Natural killer cell (primary cell): ENCODE measurements around the gene TADA2A. TPM values are rescaled to one million over a fixed set of nuclear protein-coding genes. Genes with fewer than 3 reads are reported as not detected.
A peak's percentile ranks its signal among the peaks of the same experiment; 100 is the strongest.

ENCODE experiments used
- ATAC-seq, 3 donors: fragments of 150-1000 bp in 2 of 3; fragments of 200-7000 bp in 1 of 3; cut with Tn5 transposase; 1 replicate in 1 of 3; 2 replicates in 2 of 3; pipeline ENCODE4 v1.10.0; 2021; ENCODE audit warnings: mild to moderate bottlenecking in 2 of 3, moderate library complexity in 2 of 3
- DNase-seq, 2 donors: peaks; one replicate each; pipeline versions ENCODE4 v3.0.0 to v3.0.0-alpha.2; 2013 to 2021; ENCODE audit warnings: mixed read lengths in 1 of 2
- H3K27ac ChIP-seq: one replicate; pipeline ENCODE4 v1.5.1; 2013; ENCODE audit warnings: mild to moderate bottlenecking, low read length
- H3K27me3 ChIP-seq: one replicate; pipeline ENCODE4 v1.6.1; 2013; ENCODE audit warnings: low read length; ENCODE audit not compliant: control insufficient read depth, insufficient read depth
- H3K36me3 ChIP-seq: one replicate; pipeline ENCODE4 v1.6.1; 2013; ENCODE audit warnings: low read length; ENCODE audit not compliant: control insufficient read depth, insufficient read depth
- H3K4me1 ChIP-seq: one replicate; pipeline ENCODE4 v1.6.1; 2013; ENCODE audit warnings: low read length; ENCODE audit not compliant: control insufficient read depth, insufficient read depth
- H3K4me3 ChIP-seq: one replicate; pipeline ENCODE4 v1.5.1; 2013; ENCODE audit warnings: low read length
- H3K9me3 ChIP-seq: one replicate; pipeline ENCODE4 v1.6.1; 2013; ENCODE audit warnings: low read length; ENCODE audit not compliant: control insufficient read depth, insufficient read depth
- H3K27ac Mint-ChIP-seq, 2 donors: one replicate each; pipeline ENCODE4 v1.8.0; 2022; ENCODE audit warnings: mild to moderate bottlenecking in 2 of 2, mixed read lengths in 2 of 2, moderate library complexity in 1 of 2
- H3K27me3 Mint-ChIP-seq, 2 donors: one replicate each; pipeline ENCODE4 v1.8.0; 2022; ENCODE audit warnings: low read depth in 2 of 2, mixed read lengths in 2 of 2
- H3K36me3 Mint-ChIP-seq: one replicate; pipeline ENCODE4 v1.8.0; 2022; ENCODE audit warnings: mixed read lengths
- H3K4me1 Mint-ChIP-seq, 2 donors: one replicate each; pipeline ENCODE4 v1.8.0; 2022; ENCODE audit warnings: mixed read lengths in 2 of 2
- H3K4me3 Mint-ChIP-seq: one replicate; pipeline ENCODE4 v1.8.0; 2022; ENCODE audit warnings: mild to moderate bottlenecking, moderate library complexity, mixed read lengths
- H3K9me3 Mint-ChIP-seq, 2 donors: one replicate each; pipeline ENCODE4 v1.8.0; 2022; ENCODE audit warnings: mixed read lengths in 2 of 2
- CTCF ChIP-seq: fragments of 200-600 bp; IDR thresholded peaks from one replicate; pipeline ENCODE4 v1.8.0; 2022; ENCODE audit warnings: antibody characterized with exemption
- WGBS: methylation state at CpG from one replicate; pipeline ENCODE4 v1.1.7; 2013; ENCODE audit warnings: missing lambda C conversion rate; ENCODE audit not compliant: insufficient coverage; 5-methylcytosine and 5-hydroxymethylcytosine counted together
- intact Hi-C: fragments of 100-400 bp; cut with micrococcal nuclease; formaldehyde crosslinking; loops from one replicate; pipeline ENCODE4 v1.14.2; 2022
- total RNA-seq, 4 donors: library from RNA; stranded (reverse); fragments of 120-200 nt in 1 of 4; gene quantifications; one replicate each; pipeline versions ENCODE4 v1.2.3 to v1.2.4, GENCODE V29; 2013 to 2022

The TADA2A gene
- total RNA-seq, 3 donors from 2014 or later (not counting 1 experiment from before 2014, with no cell fraction given), result 14.8 to 28.1 (median 26.7) TPM

GRCh38 chr17:37429453-37429852, 22.8 kb downstream of the TADA2A start:
- no peak for ATAC-seq
- Histone ChIP-seq H3K9me3 (no peaks in the 10 kb centered on the region), H3K4me1 (no peaks in the 10 kb centered on the region), H3K27me3 (no peaks in the 10 kb centered on the region), H3K4me3 (no peak overlapping the region), H3K27ac (no peak overlapping the region), H3K36me3 (peaks cover 44% of the 10 kb centered on the region)
- no peak for DNase-seq
- 100% methylated on average over 1 of the region's 1 CpG for WGBS
- intact Hi-C loops, result no loop called here
- Mint-ChIP-seq H3K9me3 (no peaks in the 10 kb centered on the region), H3K27me3 (no peaks in the 10 kb centered on the region), H3K4me1 (peaks cover 10 to 15% of the 10 kb centered on the region in 2 donors), H3K36me3 (no peaks in the 10 kb centered on the region), H3K27ac (peak overlapping the region; percentile 14 to 76), H3K4me3 (no peak overlapping the region)
- no peak for TF ChIP-seq CTCF

GRCh38 chr17:37430051-37430627, 23.5 kb downstream of the TADA2A start:
- H3K4me1 Mint-ChIP-seq, result peaks cover 10 to 15% of the 10 kb centered on the region in 2 donors
- H3K27me3 Mint-ChIP-seq, result no peaks in the 10 kb centered on the region
- TF ChIP-seq CTCF, result no peak
- ATAC-seq (peak in 1 of 3 donors; percentile 44), DNase-seq (no peak)
- H3K9me3 Mint-ChIP-seq, result no peaks in the 10 kb centered on the region
- H3K27me3 ChIP-seq, result no peaks in the 10 kb centered on the region
- no peaks in the 10 kb centered on the region for H3K9me3 ChIP-seq
- H3K36me3 Mint-ChIP-seq, result no peaks in the 10 kb centered on the region
- no peak overlapping the region for H3K4me3 ChIP-seq
- H3K4me3 Mint-ChIP-seq, result no peak overlapping the region
- no peak overlapping the region for H3K27ac ChIP-seq
- H3K36me3 ChIP-seq, result peaks cover 39% of the 10 kb centered on the region
- no peaks in the 10 kb centered on the region for H3K4me1 ChIP-seq
- peak overlapping the region; percentile 61 to 76 for H3K27ac Mint-ChIP-seq
- 64% methylated on average over 1 of the region's 1 CpG for WGBS
- intact Hi-C loops, result no loop called here

- DNase-seq (no peak), ATAC-seq (no peak)
- H3K4me1 ChIP-seq, result no peaks in the 10 kb centered on the region
- H3K27me3 ChIP-seq, result no peaks in the 10 kb centered on the region
- H3K27ac Mint-ChIP-seq, result no peak overlapping the region
- TF ChIP-seq CTCF, result no peak
- H3K4me1 Mint-ChIP-seq, result peaks cover 10 to 15% of the 10 kb centered on the region in 2 donors
- intact Hi-C loops, result no loop called here
- no peaks in the 10 kb centered on the region for H3K9me3 Mint-ChIP-seq
- no CpG with 5 or more reads among the region's 2 CpGs for WGBS
- no peaks in the 10 kb centered on the region for H3K27me3 Mint-ChIP-seq
- no peaks in the 10 kb centered on the region for H3K9me3 ChIP-seq
- H3K4me3 Mint-ChIP-seq, result no peak overlapping the region
- no peak overlapping the region for H3K4me3 ChIP-seq
- peaks cover 20% of the 10 kb centered on the region for H3K36me3 ChIP-seq
- H3K27ac ChIP-seq, result no peak overlapping the region
- H3K36me3 Mint-ChIP-seq, result no peaks in the 10 kb centered on the region
These were observed 26.0 kb downstream of the TADA2A start for GRCh38 chr17:37432671-37433070.

GRCh38 chr17:37438141-37438540, 31.5 kb downstream of the TADA2A start:
- no peak for DNase-seq
- Mint-ChIP-seq H3K9me3 (no peaks in the 10 kb centered on the region), H3K27ac (no peak overlapping the region), H3K36me3 (no peaks in the 10 kb centered on the region), H3K4me3 (no peak overlapping the region), H3K4me1 (no peaks in the 10 kb centered on the region), H3K27me3 (no peaks in the 10 kb centered on the region)
- ATAC-seq, result no peak
- no peak for TF ChIP-seq CTCF
- Histone ChIP-seq H3K27ac (no peak overlapping the region), H3K9me3 (no peaks in the 10 kb centered on the region), H3K27me3 (no peaks in the 10 kb centered on the region), H3K4me3 (no peak overlapping the region), H3K36me3 (peaks cover 45% of the 10 kb centered on the region), H3K4me1 (no peaks in the 10 kb centered on the region)
- 90% methylated on average over 3 of the region's 4 CpGs for WGBS
- intact Hi-C loops, result no loop called here
